ENCODE results near the gene SLC25A2.

DNA sequence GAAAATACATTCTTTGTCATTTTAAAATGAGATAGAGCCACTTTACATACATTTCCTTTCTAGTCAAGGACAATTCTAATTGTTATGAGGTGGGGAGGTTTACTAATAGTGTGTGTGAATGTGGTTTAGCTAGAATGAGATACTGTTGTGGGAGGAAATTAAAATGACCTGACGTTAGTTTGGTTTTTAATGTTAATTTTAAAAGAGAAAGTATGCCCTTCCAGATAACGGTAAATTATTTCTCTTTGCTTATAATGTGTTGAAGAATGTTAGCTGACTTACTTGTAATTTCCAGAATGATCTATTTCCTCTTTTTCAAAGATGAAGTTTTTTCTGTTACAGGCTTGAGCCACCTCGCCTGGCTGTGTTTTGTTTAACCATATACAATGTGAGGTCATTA, 18.4 kb upstream of the SLC25A2 start:
- TF ChIP-seq CTCF (conservative IDR thresholded peaks at IDR 0.05; ENCODE audit: low read length), result no peak
- no peak for TF ChIP-seq EZH2phosphoT487 (IDR thresholded peaks at IDR 0.05; ENCODE audit: borderline replicate concordance)

Data from Loucy (cell line).